Spleen (tissue), 11 donors: ENCODE data around the gene SSTR3. TPM values are rescaled to one million over a fixed set of nuclear protein-coding genes. Genes with fewer than 3 reads are reported as not detected.

Source experiments
- DNase-seq: peaks from one replicate; pipeline ENCODE4 v3.0.0-alpha.2; 2020
- H3K27ac ChIP-seq, 8 donors: fragments of 200-600 bp; sonication (generic) in 7 of 8; 1 replicate in 4 of 8; 2 replicates in 4 of 8; pipeline versions ENCODE4 v1.5.0 to v1.8.0; 2016 to 2021; ENCODE audit warnings: inconsistent platforms in 4 of 8, mild to moderate bottlenecking in 4 of 8, moderate library complexity in 1 of 8
- H3K27me3 ChIP-seq, 7 donors: fragments of 200-600 bp; sonication (generic) in 6 of 7; replicated peaks in 1 of 7; 1 replicate in 4 of 7; 2 replicates in 3 of 7; pipeline versions ENCODE4 v1.5.0 to v1.8.0; 2016 to 2021; ENCODE audit warnings: inconsistent platforms in 3 of 7, mild to moderate bottlenecking in 1 of 7
- H3K36me3 ChIP-seq, 6 donors: fragments of 200-600 bp; sonication (generic) in 5 of 6; 1 replicate in 4 of 6; 2 replicates in 2 of 6; pipeline versions ENCODE4 v1.5.0 to v1.8.0; 2016 to 2021; ENCODE audit warnings: inconsistent platforms in 2 of 6
- H3K4me1 ChIP-seq, 6 donors: fragments of 200-600 bp; sonication (generic) in 5 of 6; 1 replicate in 3 of 6; 2 replicates in 3 of 6; pipeline versions ENCODE4 v1.5.0 to v1.8.0; 2016 to 2021; ENCODE audit warnings: inconsistent platforms in 3 of 6
- H3K4me3 ChIP-seq, 8 donors: fragments of 200-600 bp; sonication (generic) in 7 of 8; 1 replicate in 4 of 8; 2 replicates in 4 of 8; pipeline versions ENCODE4 v1.5.0 to v1.8.0; 2016 to 2021; ENCODE audit warnings: inconsistent platforms in 4 of 8, mild to moderate bottlenecking in 4 of 8, moderate library complexity in 2 of 8
- H3K9me3 ChIP-seq, 8 donors: fragments of 200-600 bp; sonication (generic) in 7 of 8; 1 replicate in 4 of 8; 2 replicates in 4 of 8; pipeline versions ENCODE4 v1.5.0 to v1.8.0; 2016 to 2021; ENCODE audit warnings: inconsistent platforms in 4 of 8
- CTCF ChIP-seq, 11 experiments: fragments of 200-600 bp in 7 of 11; fragments of 450-650 bp in 4 of 11; sonication (generic) in 4 of 11; IDR thresholded peaks in 8 of 11; conservative IDR thresholded peaks in 3 of 11; 1 replicate in 7 of 11; 2 replicates in 4 of 11; pipeline versions ENCODE4 v1.4.0 to v1.8.0; 2016 to 2021; ENCODE audit warnings: antibody characterized with exemption in 11 of 11, inconsistent platforms in 4 of 11, mild to moderate bottlenecking in 1 of 11
- POLR2A ChIP-seq, 3 donors: fragments of 450-650 bp; IDR thresholded peaks; one replicate each; pipeline ENCODE4 v1.5.1; 2017; ENCODE audit warnings: antibody characterized with exemption in 3 of 3, mild to moderate bottlenecking in 1 of 3
- POLR2AphosphoS5 ChIP-seq, 3 donors: sonication (generic); formaldehyde crosslinking; IDR thresholded peaks; one replicate each; pipeline ENCODE4 v1.5.1; 2017; ENCODE audit warnings: antibody characterized with exemption in 3 of 3
- WGBS, 5 donors: extraction: QIAGEN DNeasy Blood & Tissue Kit in 3 of 5; methylation state at CpG; one replicate each; pipeline versions ENCODE4 v1.1.5 to v1.1.7; 2013 to 2018; 5-methylcytosine and 5-hydroxymethylcytosine counted together
- intact Hi-C: fragments of 100-400 bp; cut with DNase I; formaldehyde crosslinking; loops from one replicate; pipeline ENCODE4 v1.15.0; 2023; ENCODE audit warnings: low total_unique reads
- polyA plus RNA-seq, 3 donors: library from polyadenylated mRNA; stranded (reverse); fragments of 200-250 nt; gene quantifications; one replicate each; pipeline ENCODE4 v1.2.1, GENCODE V29; 2013
- total RNA-seq, 7 donors: library from RNA; depleted of rRNA in 3 of 7; stranded (reverse); fragments of >200 nt in 3 of 7; fragmentation: NEBNext Ultra II Directional in 4 of 7; extraction: Animal tissue kit (Norgen Biotek cat#: 25700) in 4 of 7; gene quantifications; one replicate each; pipeline versions ENCODE4 v1.1.0 to v1.2.1, GENCODE V29; 2016 to 2021
- donor health status: healthy with polysubstance abuse.
- donor health status: DM: no; HTN: no; CAD: no; lungs with moderate emphysema.
- donor health status: DM: no; HTN: no; CAD: no.
- donor health status: Bipolar disorder and iron deficiency.
- donor health status: healthy.
- donor health status: DM: no; HTN: no; CAD: no.
- donor health status: DM: yes; HTN: yes; CAD: no.

SSTR3 gene
- total and polyA plus RNA-seq, 10 donors, result 0.56 to 2.0 (median 1.1) TPM

DNA sequence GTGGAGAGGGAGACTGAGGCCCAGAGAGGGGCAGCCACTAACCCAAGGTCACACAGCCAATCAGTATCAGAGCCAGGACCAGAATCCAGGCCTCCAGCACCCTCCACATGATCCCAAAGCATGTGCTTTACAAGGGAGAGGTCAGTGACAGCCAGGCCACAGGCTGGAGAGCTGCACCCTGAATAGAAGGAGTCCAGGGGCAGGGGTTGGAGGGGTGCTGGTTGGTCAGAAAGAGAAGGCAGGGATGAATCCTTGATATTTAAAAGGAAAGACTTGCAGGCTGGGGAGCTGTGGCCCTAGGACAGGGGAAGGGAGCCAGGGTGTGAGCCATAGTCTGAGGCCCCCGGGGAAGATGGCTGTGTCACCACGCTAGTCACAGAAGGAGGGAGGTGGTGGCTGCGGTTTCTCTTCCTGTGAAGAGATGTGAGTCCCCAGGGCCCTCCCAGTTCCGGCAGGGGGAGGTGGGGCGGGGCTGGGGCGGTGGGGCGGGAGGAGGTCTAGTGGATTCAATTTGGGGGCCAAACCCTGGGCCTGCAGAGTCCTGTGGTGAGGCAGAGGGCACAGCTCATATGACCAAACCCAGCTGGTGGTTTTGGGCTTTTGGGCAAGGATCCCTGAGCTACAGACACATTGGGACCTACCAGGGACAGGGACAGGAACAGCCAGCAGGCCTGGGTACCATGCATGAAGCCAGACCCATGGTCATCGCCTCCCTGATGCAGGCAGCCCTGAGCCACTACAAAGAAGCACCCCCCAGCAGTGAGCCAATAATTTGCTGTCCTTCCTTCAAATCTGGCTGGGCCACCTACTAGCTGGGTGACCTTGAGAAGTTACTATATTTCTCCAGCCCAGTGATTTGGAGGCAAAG, 17.8 kb upstream of the SSTR3 start:
- Histone ChIP-seq H3K36me3 (peaks cover 0 to 91% (median 52%) of the 10 kb centered on the region in 6 donors), H3K27ac (peak overlapping the region; percentile 85 to 99 (median 94)), H3K4me3 (peak overlapping the region in 2 of 8 donors; percentile 6 to 52), H3K27me3 (peaks cover 0 to 8% (median 0%) of the 10 kb centered on the region in 7 donors), H3K4me1 (peaks cover 38 to 94% (median 88%) of the 10 kb centered on the region in 6 donors), H3K9me3 (no peaks in the 10 kb centered on the region)
- DNase-seq, result peak; percentile 97
- intact Hi-C loops, result no loop called here
- TF ChIP-seq CTCF (IDR thresholded peaks at IDR 0.05 in 8 of 11, conservative IDR thresholded peaks at IDR 0.05 in 3 of 11) (peak in 2 of 11 experiments; percentile 18 to 23), POLR2AphosphoS5 (IDR thresholded peaks at IDR 0.05) (peak; percentile 12 to 79 (median 70)), POLR2A (IDR thresholded peaks at IDR 0.05) (no peak)
- 4 to 22% (median 11%) methylated on average over 3 to 8 of the region's 8 CpGs for WGBS, 5 donors

- 38 to 61% (median 55%) methylated on average over 7 of the region's 7 CpGs for WGBS, 5 donors
- Histone ChIP-seq H3K9me3 (no peaks in the 10 kb centered on the region), H3K4me1 (peaks cover 36 to 94% (median 88%) of the 10 kb centered on the region in 6 donors), H3K27me3 (peaks cover 0 to 2% (median 0%) of the 10 kb centered on the region in 7 donors), H3K27ac (peak overlapping the region; percentile 85 to 99 (median 94)), H3K4me3 (peak overlapping the region in 2 of 8 donors; percentile 9 to 52), H3K36me3 (peaks cover 0 to 91% (median 59%) of the 10 kb centered on the region in 6 donors)
- peak; percentile 87 for DNase-seq
- intact Hi-C loops, result no loop called here
- TF ChIP-seq POLR2AphosphoS5 (IDR thresholded peaks at IDR 0.05) (peak in 1 of 3 donors; percentile 7), CTCF (IDR thresholded peaks at IDR 0.05 in 8 of 11, conservative IDR thresholded peaks at IDR 0.05 in 3 of 11) (peak in 1 of 11 experiments; percentile 0), POLR2A (IDR thresholded peaks at IDR 0.05) (no peak)
Measured at GRCh38 chr22:37229012-37229804, 16.9 kb upstream of the SSTR3 start.

DNA sequence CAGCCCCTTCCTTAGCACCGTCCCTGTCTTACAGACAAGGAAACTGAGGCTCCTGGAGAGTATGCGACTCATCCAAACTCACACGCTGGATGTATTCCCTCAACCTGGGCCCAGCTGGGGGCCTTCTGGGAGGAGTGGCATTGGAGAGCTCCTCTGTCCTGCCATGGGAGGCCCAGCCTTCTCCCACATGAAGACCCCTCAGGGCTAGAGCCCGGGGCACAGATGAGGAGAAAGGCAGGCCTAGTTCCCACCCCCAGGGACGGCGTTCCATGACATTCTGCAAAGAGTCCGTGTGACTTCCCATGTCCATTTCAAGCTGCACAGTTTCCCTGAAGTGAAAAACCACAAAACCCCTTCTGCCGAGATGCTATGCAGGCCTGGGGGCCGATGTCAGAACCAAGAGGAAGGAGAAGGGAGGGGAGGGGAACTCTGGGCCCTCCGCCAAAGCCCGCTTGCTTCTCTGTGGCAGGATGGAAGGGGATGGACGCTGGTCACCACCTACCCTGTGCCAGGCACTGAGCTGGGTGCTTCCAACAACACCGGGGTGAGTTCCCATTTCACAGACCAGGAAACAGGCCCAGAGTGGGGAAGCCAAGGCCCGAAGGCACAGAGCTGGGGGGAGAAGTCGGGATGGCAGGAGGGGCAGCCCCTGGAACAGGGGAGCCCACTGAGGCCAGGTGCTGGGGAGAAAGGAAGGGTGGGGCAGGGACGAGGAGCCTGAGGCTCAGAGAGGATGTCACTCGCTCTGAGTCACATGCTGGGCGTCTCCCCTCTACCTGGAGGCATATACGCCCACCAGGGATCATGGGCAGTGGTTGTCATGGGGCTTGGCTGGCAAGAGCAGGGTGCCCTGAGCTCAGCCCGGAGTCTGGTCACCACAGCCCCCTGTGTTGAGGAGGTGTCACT, 16.1 kb upstream of the SSTR3 start:
- no peaks in the 10 kb centered on the region for H3K27me3 ChIP-seq
- peak; percentile 47 to 77 (median 47) for TF ChIP-seq POLR2AphosphoS5 (IDR thresholded peaks at IDR 0.05)
- TF ChIP-seq POLR2A (IDR thresholded peaks at IDR 0.05), result no peak
- H3K9me3 ChIP-seq, result no peaks in the 10 kb centered on the region
- H3K27ac ChIP-seq, result peak overlapping the region; percentile 85 to 99 (median 94)
- intact Hi-C loops, result no loop called here
- peak overlapping the region in 2 of 8 donors; percentile 9 to 52 for H3K4me3 ChIP-seq
- H3K4me1 ChIP-seq, result peaks cover 38 to 94% (median 88%) of the 10 kb centered on the region in 6 donors
- DNase-seq, result peak; percentile 88
- 25 to 37% (median 31%) methylated on average over 20 of the region's 20 CpGs for WGBS, 5 donors
- H3K36me3 ChIP-seq, result peaks cover 0 to 90% (median 51%) of the 10 kb centered on the region in 6 donors

GRCh38 chr22:37226514-37226913, 14.2 kb upstream of the SSTR3 start:
- Histone ChIP-seq H3K27ac (peak overlapping the region in 6 of 8 donors; percentile 47 to 95 (median 92)), H3K4me3 (no peak overlapping the region), H3K4me1 (peaks cover 46 to 94% (median 88%) of the 10 kb centered on the region in 6 donors), H3K36me3 (peaks cover 0 to 72% (median 35%) of the 10 kb centered on the region in 6 donors), H3K9me3 (no peaks in the 10 kb centered on the region), H3K27me3 (no peaks in the 10 kb centered on the region)
- intact Hi-C loops, result no loop called here
- DNase-seq, result no peak
- WGBS, 5 donors, result 84 to 92% (median 90%) methylated on average over 8 to 14 of the region's 14 CpGs
- TF ChIP-seq POLR2A (IDR thresholded peaks at IDR 0.05) (no peak), POLR2AphosphoS5 (IDR thresholded peaks at IDR 0.05) (peak in 2 of 3 donors; percentile 16 to 67)
